ENCODE results near the gene SPIB.
"Not testable (repeated sequence)": the region's sequence is repeated elsewhere in the genome, so short reads cannot be mapped to it uniquely, and the experiment has no call there.

SPIB gene

DNA sequence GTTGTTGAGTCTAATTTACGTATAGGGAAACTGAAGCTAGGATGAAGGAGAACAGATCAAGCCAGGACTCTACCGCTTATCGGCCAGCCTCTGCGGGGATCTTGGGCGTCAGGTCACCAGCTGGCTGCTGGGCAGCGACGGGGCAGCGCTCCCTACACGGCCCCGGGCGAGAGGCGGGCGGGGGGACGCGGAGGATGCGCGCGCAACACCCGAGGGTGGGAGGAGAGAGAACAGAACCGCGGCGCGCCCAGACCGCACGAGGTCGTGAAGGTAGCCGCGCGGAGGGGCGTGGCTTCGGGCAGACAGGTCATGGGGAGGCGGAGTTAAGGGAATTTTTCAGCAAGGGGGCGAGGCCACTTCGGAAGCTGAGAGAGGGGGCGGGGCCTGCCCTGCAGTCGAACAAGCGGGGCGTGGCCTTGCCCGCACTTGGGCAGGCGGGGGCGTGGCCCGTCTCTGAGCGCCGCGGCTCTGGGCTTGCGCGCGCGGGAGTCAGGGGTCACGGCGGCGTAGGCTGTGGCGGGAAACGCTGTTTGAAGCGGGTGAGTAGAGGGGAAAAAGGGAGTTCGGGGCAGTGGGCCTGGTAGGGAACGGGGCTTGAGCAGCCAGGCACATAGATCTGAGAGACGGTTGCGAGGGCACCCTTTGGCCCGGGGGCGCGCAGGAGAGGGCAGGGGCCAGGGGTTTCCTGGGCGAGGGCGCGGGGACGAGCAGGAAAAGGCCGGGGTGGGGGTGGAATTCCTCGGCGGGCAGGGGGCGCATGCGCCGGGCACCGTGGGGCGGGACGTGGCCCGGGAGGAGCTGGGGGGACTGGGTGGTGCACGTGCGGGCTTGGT, 34.7 kb upstream of the SPIB start, which contains the start of gene POLD1:
POLD1 (plus strand) TSS at position 496 of the 833 bp plus-strand sequence. CDS start 14,505 bp downstream, outside the sequence.
- TF ChIP-seq, protein P1, sequence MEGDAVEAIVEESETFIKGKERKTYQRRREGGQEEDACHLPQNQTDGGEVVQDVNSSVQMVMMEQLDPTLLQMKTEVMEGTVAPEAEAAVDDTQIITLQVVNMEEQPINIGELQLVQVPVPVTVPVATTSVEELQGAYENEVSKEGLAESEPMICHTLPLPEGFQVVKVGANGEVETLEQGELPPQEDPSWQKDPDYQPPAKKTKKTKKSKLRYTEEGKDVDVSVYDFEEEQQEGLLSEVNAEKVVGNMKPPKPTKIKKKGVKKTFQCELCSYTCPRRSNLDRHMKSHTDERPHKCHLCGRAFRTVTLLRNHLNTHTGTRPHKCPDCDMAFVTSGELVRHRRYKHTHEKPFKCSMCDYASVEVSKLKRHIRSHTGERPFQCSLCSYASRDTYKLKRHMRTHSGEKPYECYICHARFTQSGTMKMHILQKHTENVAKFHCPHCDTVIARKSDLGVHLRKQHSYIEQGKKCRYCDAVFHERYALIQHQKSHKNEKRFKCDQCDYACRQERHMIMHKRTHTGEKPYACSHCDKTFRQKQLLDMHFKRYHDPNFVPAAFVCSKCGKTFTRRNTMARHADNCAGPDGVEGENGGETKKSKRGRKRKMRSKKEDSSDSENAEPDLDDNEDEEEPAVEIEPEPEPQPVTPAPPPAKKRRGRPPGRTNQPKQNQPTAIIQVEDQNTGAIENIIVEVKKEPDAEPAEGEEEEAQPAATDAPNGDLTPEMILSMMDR (IDR thresholded peaks at IDR 0.05; ENCODE audit: low read length, missing control alignments): no peak
- peak within 1 kb of the TSS; percentile 73 for H3K4me3 ChIP-seq (replicated peaks; ENCODE audit: low read depth, low read length)
- DNase-seq (ENCODE audit: low read depth): peak; percentile 98

DNA sequence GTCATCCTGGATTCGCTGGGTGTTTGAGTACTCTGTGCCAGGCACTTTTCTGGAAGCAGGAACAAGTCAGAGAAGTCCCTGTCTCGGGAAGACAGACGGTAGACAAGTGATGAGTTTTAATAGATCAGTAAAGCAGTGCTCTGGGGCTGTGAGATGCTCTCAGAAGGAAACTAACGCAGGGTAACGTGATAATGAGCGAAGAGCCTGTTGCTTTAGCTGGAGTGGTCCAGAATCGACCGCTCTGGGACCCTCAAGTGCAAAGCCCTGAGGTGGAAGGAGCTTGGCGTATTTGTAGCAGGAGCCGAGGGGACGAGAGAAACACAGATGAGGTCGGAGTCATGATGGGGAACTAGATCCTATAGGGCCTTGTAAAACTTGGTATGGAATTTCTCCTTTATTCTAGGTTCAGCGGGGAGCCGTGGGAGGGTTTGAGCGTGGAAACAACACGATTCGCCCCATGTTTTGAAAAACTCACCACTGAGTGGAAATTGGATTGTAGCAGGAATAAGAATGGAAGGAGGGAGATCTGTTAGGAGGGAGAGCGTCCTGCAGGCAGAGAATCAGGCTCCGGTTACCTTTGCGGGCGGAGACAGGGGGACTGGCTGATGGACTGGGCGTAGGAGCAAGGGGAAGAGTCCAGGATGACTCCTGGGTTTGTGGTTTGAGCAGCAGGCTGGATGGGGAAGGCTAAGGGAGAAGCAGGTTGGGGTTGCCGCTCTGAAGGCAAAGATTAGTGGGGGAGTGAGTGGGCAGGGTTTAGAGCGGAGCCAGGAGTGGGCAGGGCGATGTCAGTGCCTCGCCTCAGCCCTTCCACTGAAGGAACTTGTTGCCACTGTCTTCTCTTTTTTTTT, 33.8 kb upstream of the SPIB start:
- peak; percentile 18 for DNase-seq (ENCODE audit: low read depth)
- TF ChIP-seq, protein P1 (IDR thresholded peaks at IDR 0.05; ENCODE audit: low read length, missing control alignments): no peak
- peak overlapping the region; percentile 73 for H3K4me3 ChIP-seq (replicated peaks; ENCODE audit: low read depth, low read length)

- no peak overlapping the region for H3K4me3 ChIP-seq (replicated peaks; ENCODE audit: low read depth, low read length)
- peak; percentile 60 for DNase-seq (ENCODE audit: low read depth)
- TF ChIP-seq, protein P1 (IDR thresholded peaks at IDR 0.05; ENCODE audit: low read length, missing control alignments): no peak
Measured at GRCh38 chr19:50387176-50387867, 31.4 kb upstream of the SPIB start.

DNA sequence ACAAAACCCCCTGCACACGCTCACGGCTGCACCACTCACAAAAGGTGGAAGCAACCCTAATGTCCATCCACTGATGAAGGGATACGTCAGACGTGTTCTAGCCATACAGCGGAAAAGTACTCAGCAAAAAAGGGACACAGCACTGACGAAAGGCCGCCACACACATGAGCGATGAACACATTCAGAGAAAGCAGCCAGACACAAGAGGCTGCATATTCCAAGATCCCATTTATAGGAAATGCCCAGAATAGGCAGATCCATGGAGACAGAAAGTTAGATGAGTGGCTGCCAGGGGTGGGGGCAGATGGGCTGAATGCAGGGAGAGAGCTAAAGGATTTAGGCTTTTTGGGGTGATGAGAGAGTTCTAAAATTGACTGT, 30.9 kb upstream of the SPIB start:
- no peak for DNase-seq (ENCODE audit: low read depth)
- TF ChIP-seq, protein P1 (IDR thresholded peaks at IDR 0.05; ENCODE audit: low read length, missing control alignments): no peak
- no peak overlapping the region for H3K4me3 ChIP-seq (replicated peaks; ENCODE audit: low read depth, low read length)

DNA sequence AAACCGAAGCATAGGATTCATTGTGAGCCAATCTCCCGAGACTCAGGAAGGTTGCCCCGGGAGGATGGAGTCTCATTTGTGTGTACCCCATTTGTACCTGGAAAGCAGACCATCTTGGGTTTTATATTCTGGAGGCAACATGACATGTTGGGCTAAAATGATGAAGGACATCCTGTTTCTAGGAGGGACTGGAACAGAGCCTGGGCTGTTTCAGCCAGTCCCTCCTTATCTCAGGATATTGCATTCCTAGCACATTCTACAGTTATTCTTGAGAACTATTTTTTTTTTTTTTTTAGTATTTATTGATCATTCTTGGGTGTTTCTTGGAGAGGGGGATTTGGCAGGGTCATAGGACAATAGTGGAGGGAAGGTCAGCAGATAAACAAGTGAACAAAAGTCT, 28.4 kb upstream of the SPIB start:
- H3K4me3 ChIP-seq (replicated peaks; ENCODE audit: low read depth, low read length); DNase-seq (ENCODE audit: low read depth): not testable (repeated sequence)

GRCh38 chr19:50390952-50391351, 27.8 kb upstream of the SPIB start:
- not testable (repeated sequence) for DNase-seq (ENCODE audit: low read depth)

GRCh38 chr19:50392759-50393158, 26.0 kb upstream of the SPIB start:
- no peak for DNase-seq (ENCODE audit: low read depth)
- H3K4me3 ChIP-seq (replicated peaks; ENCODE audit: low read depth, low read length): no peak overlapping the region
- TF ChIP-seq, protein P1 (IDR thresholded peaks at IDR 0.05; ENCODE audit: low read length, missing control alignments): no peak

More at GRCh38 chr19:50390952-50391351, 27.8 kb upstream of the SPIB start:
- H3K4me3 ChIP-seq (replicated peaks; ENCODE audit: low read depth, low read length): not testable (repeated sequence)

Data from fibroblast of pulmonary artery (primary cell).